Measurements from ENCODE around the gene SLC22A23.
A peak's percentile ranks its signal among the peaks of the same experiment; 100 is the strongest.
"Not testable (repeated sequence)": the region's sequence is repeated elsewhere in the genome, so short reads cannot be mapped to it uniquely, and the experiment has no call there.

Gene SLC22A23

DNA sequence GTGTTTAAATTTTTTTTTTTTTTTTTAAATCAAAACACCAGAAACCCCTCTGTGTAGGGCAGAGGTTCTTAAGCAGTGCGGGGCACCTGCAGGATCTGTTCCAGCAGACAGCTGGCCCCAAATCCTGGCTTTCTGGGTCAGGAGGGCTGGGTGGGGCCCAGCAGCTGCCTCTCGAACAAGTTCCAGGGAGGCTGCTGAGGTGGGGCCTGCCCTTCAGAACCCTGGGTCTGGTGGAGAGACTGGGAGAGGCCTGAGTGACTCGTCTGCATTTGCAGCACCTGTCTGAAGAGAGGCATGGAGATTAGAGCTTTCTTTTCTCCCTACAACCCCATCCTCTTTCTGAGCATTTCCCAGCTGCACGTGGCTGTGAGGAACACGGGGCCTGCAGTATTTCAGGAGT, 189.7 kb downstream of the SLC22A23 start:
- no peak for DNase-seq (ENCODE audit: low read depth in 2 of 2)

DNA sequence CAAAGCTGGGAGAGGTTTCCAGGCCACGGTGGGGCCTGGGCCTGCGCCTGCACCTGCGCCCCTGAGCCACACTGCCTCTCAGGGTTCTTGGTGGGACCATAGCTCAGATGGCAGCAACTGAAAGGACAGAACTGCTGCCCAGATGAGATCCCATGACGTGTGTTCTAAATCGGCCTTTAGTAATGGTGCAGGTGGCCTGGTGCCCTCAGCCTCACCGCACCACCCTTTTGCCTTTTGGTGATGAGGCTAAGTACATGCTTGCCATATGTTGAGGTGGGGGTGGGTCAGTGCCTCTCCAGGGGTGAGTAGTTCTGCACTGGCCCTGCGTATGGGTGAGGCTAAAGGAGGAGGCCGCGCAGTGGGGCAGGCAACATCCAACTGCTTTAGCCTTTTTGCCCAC, 190.7 kb downstream of the SLC22A23 start:
- DNase-seq (ENCODE audit: low read depth in 2 of 2): no peak

DNA sequence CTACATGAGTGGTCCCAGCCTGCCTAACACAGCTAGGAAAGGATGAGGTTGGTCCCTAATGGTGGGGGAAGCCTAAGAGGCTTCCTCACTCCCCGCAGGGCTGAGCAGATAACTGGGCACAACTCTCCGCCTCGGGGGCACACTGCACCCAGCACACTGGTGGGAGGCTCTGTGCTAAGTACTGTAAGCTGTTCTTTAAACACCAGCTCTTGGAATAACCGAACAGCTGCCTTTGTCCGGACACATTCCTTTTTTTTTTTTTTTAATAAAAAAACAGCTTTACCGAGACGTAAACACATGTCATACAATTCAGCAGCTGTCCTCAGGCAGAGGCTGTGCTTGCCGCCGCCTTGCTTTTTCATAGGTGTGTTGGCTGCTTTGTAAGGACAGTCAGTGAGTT, 191.2 kb downstream of the SLC22A23 start:
- DNase-seq (ENCODE audit: low read depth in 2 of 2): no peak

- DNase-seq (ENCODE audit: low read depth in 2 of 2): no peak
These were observed 192.5 kb downstream of the SLC22A23 start for GRCh38 chr6:3264356-3264755.

DNA sequence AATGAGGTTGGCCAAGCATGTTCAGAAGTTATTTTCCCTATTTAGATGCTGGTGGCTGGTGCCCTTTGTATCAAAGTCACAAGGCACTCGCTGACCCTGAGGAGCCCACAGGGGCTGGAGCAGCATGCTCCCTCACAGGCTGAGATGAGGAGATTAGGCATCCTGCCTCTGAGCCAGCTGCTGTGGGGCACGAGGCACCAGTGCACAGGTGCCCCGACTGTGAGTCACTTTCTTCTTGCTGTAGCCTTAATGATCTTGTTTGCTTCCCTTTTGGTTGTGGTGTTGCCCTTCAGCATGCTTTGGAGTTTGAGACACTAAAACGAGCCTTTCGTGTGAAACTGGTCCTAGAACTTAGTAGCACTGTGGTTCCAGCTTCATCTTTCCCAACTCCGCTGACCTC, 193.8 kb downstream of the SLC22A23 start:
- no peak for DNase-seq (ENCODE audit: low read depth in 2 of 2)

- no peak for DNase-seq (ENCODE audit: low read depth in 2 of 2)
These were observed 194.9 kb downstream of the SLC22A23 start for GRCh38 chr6:3261921-3262320.

GRCh38 chr6:3261518-3261820, 195.4 kb downstream of the SLC22A23 start:
- DNase-seq (ENCODE audit: low read depth in 2 of 2): no peak

DNA sequence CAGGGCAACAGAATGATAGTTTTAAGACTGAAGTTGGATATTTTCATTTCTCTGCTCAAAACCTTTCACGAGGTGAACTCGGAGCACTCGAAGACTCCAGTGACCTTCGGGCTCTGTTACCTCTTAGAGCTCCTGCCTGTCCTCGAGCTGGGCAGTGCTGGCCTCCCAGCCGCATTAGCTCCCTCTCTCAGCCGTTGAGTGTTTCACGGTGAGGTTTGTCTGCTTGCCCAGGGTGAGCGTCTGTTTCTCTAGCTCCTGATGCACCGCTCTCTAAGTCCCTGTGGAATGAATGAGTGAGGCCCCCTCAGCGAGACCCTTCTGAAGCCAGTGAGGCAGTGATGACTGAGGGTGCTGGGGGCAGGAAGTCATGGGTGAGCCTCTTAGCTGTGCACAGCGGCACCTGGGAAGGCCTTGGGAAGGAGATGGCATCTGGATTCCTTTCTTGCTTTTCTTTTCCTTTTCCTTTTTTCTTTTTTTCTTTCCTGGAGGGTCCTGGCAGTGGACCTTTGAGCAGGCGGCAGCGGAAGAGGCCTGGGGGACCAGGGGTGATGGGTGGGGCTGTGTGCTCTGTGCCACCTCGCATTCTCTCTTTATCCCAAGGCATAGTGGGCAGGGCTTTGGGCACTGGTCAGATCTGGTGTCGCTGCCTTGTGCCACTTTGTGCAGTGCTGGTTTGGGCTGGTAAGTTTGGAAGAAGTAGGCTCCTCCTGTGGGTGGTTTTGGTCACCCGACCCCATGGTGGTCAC, 195.9 kb downstream of the SLC22A23 start:
- DNase-seq (ENCODE audit: low read depth in 2 of 2): no peak

GRCh38 chr6:3260296-3260695, 196.6 kb downstream of the SLC22A23 start:
- DNase-seq (ENCODE audit: low read depth in 2 of 2): no peak

GRCh38 chr6:3259491-3259958, 197.3 kb downstream of the SLC22A23 start:
- no peak for DNase-seq (ENCODE audit: low read depth in 2 of 2)

- DNase-seq (ENCODE audit: low read depth in 2 of 2): peak; percentile 94 to 95
These were observed 197.9 kb downstream of the SLC22A23 start, which contains the start of gene PSMG4 for GRCh38 chr6:3258720-3259490. Gene PSMG4 (plus strand): TSS chr6:3258947. CDS start chr6:3259023, 76 bp downstream.

DNA sequence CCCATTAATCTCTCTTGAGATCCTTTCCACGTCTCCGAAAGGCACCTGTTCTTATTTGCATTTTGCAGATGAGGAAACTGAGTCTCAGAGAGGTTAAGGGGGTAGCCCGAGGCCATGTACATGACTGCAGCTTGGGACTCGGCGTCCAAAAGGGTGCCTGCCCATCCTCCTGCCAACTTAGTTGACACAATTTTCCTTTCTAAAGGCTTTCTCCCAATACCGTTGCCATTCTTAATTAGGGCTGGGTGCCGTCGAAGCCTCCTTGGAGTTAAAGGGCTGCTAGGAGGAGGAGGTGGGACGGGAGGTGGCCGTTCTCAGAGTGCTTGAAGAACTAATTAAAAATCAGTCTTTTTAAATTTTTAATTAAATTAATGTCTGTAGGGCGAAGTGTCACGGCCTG, 198.6 kb downstream of the SLC22A23 start:
- DNase-seq (ENCODE audit: low read depth in 2 of 2): no peak

GRCh38 chr6:3253597-3253961, 203.3 kb downstream of the SLC22A23 start:
- no peak for DNase-seq (ENCODE audit: low read depth in 2 of 2)

- no peak for DNase-seq (ENCODE audit: low read depth in 2 of 2)
These were observed 203.8 kb downstream of the SLC22A23 start for GRCh38 chr6:3252861-3253596.

GRCh38 chr6:3252369-3252768, 204.5 kb downstream of the SLC22A23 start:
- no peak for DNase-seq (ENCODE audit: low read depth in 2 of 2)

GRCh38 chr6:3251462-3252314, 205.2 kb downstream of the SLC22A23 start:
- peak; percentile 70 to 75 for DNase-seq (ENCODE audit: low read depth in 2 of 2)

DNA sequence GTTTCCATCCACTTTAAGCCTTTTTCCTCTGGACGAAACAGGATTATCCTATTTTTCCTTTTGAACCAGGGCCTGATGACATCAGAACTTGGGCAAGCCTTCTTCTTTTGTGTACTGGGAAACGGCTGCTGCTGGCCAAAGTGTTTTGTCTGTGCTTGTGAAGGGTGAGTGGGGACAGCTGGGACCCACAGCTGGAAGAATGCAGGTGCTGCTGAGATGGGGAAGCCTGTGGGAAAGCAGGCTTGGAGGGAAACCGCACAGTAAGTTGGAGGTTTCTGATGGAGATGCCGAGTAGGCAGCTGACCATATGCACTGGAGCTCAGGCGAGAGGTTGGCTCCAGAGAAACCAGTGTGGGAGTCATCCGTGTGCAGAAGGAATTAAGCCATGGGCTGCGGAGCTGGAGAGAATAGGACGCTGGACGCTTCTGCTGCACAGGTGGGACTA, 206.6 kb downstream of the SLC22A23 start:
- DNase-seq (ENCODE audit: low read depth in 2 of 2): no peak

GRCh38 chr6:3249821-3250220, 207.0 kb downstream of the SLC22A23 start:
- no peak for DNase-seq (ENCODE audit: low read depth in 2 of 2)

DNA sequence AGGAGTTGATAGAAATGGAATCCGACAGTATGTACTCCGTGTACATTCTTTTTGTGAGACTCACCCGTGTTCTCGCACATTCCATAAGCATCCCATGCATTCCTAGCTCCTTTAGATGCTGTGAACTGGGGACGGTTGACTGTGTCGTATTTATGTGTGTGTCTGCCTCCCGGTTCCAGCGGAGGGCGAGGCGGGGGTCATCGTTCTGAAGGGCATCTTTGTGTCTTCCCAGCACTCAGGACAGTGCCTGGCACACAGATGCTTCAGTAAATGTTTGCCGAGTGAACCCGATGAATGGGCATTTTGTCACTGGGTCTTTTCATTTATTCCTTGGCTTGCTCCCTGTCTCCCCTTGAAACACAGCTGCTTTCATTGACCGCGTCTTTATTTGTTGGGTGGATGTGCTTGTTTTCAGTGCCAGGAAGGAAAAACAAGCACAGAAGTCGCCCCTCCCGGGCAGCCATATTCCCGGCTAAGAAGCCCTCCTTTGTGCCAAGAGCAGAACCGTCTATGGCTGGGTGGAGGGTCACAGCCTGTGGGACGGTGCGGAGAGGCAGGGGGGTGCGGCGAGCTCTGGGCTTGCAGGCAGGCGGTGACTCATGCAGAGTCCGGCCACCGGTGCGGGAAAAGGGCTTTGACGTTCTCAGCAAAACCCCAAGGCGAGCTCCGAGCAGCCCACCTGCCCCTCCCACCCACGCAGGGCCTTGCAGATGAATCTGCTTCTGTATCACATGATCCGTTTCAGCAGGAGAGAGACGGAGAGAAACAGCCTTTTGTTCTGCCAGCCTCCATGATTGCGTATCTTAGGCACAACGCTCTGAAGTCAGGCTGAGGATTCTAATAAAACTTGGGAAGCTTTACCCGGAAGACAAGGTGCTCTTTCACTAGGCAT, 209.3 kb downstream of the SLC22A23 start:
- DNase-seq (ENCODE audit: low read depth in 2 of 2): no peak

- no peak for DNase-seq (ENCODE audit: low read depth in 2 of 2)
These were observed 211.6 kb downstream of the SLC22A23 start for GRCh38 chr6:3245216-3245615.

GRCh38 chr6:3244832-3245161, 212.1 kb downstream of the SLC22A23 start:
- not testable (repeated sequence) for DNase-seq (ENCODE audit: low read depth in 2 of 2)
